ENCODE measurements around the gene FTSJ3.

The FTSJ3 gene

GRCh38 chr17:63792055-63792729 is 35.3 kb downstream of the FTSJ3 start:
- TF ChIP-seq RAD21 (IDR thresholded peaks at IDR 0.05; ENCODE audit: low read depth) = no peak

- TF ChIP-seq CEBPB (IDR thresholded peaks at IDR 0.05) = no peak
These were observed 37.4 kb downstream of the FTSJ3 start for GRCh38 chr17:63790057-63790456.

GRCh38 chr17:63786971-63787711 is 40.3 kb downstream of the FTSJ3 start:
- TF ChIP-seq CEBPB (IDR thresholded peaks at IDR 0.05) (no peak), USF1 (IDR thresholded peaks at IDR 0.05) (no peak), EGR1 (IDR thresholded peaks at IDR 0.05) (no peak), EP300 (IDR thresholded peaks at IDR 0.05; ENCODE audit: borderline replicate concordance) (peak; percentile 54; the same call in 1 of the 2 replicates), TAF1 (IDR thresholded peaks at IDR 0.05; ENCODE audit: low read depth) (no peak), YY1 (IDR thresholded peaks at IDR 0.05; ENCODE audit: low read depth) (no peak), TCF12 (IDR thresholded peaks at IDR 0.05; ENCODE audit: low read depth) (peak; percentile 67; the same call in 1 of the 2 replicates), CREB1 (IDR thresholded peaks at IDR 0.05; ENCODE audit: low read depth) (no peak), NFIC (IDR thresholded peaks at IDR 0.05) (no peak), TEAD4 (IDR thresholded peaks at IDR 0.05) (peak; percentile 71; the same call in 1 of the 2 replicates)

GRCh38 chr17:63786117-63786516 is 41.3 kb downstream of the FTSJ3 start:
- no peak for TF ChIP-seq FOXM1 (IDR thresholded peaks at IDR 0.05; ENCODE audit: borderline replicate concordance, low read depth)
- TF ChIP-seq NFIC (IDR thresholded peaks at IDR 0.05) = no peak
- TF ChIP-seq EP300 (IDR thresholded peaks at IDR 0.05; ENCODE audit: borderline replicate concordance) = no peak
- TF ChIP-seq RAD21 (IDR thresholded peaks at IDR 0.05; ENCODE audit: low read depth) = no peak
- no peak for TF ChIP-seq CREB1 (IDR thresholded peaks at IDR 0.05; ENCODE audit: low read depth)
- no peak for TF ChIP-seq REST (IDR thresholded peaks at IDR 0.05; ENCODE audit: low read depth)
- TF ChIP-seq ZBTB7A (IDR thresholded peaks at IDR 0.05; ENCODE audit: low read depth) = no peak

GRCh38 chr17:63785556-63785955 is 41.9 kb downstream of the FTSJ3 start:
- no peak for TF ChIP-seq NFIC (IDR thresholded peaks at IDR 0.05)
- no peak for TF ChIP-seq ZBTB7A (IDR thresholded peaks at IDR 0.05; ENCODE audit: low read depth)
- TF ChIP-seq TCF12 (IDR thresholded peaks at IDR 0.05; ENCODE audit: low read depth) = no peak
- no peak for TF ChIP-seq TAF1 (IDR thresholded peaks at IDR 0.05; ENCODE audit: low read depth)
- TF ChIP-seq REST (IDR thresholded peaks at IDR 0.05; ENCODE audit: low read depth) = no peak
- no peak for TF ChIP-seq FOXM1 (IDR thresholded peaks at IDR 0.05; ENCODE audit: borderline replicate concordance, low read depth)
- no peak for TF ChIP-seq EP300 (IDR thresholded peaks at IDR 0.05; ENCODE audit: borderline replicate concordance)
- TF ChIP-seq TEAD4 (IDR thresholded peaks at IDR 0.05) = no peak
- no peak for TF ChIP-seq YY1 (IDR thresholded peaks at IDR 0.05; ENCODE audit: low read depth)
- no peak for TF ChIP-seq USF1 (IDR thresholded peaks at IDR 0.05)
- TF ChIP-seq CREB1 (IDR thresholded peaks at IDR 0.05; ENCODE audit: low read depth) = no peak
- no peak for TF ChIP-seq MAX (IDR thresholded peaks at IDR 0.05)
- no peak for TF ChIP-seq EGR1 (IDR thresholded peaks at IDR 0.05)
- TF ChIP-seq CEBPB (IDR thresholded peaks at IDR 0.05) = no peak
- no peak for TF ChIP-seq RAD21 (IDR thresholded peaks at IDR 0.05; ENCODE audit: low read depth)

GRCh38 chr17:63783522-63783921 is 43.9 kb downstream of the FTSJ3 start:
- no peak for TF ChIP-seq EP300 (IDR thresholded peaks at IDR 0.05; ENCODE audit: borderline replicate concordance)
- no peak for TF ChIP-seq ZBTB7A (IDR thresholded peaks at IDR 0.05; ENCODE audit: low read depth)
- TF ChIP-seq CEBPB (IDR thresholded peaks at IDR 0.05) = no peak
- TF ChIP-seq FOXM1 (IDR thresholded peaks at IDR 0.05; ENCODE audit: borderline replicate concordance, low read depth) = no peak
